Left colon (tissue), 2 donors: Measurements from ENCODE around the gene SPATA6. TPM values are rescaled to one million over a fixed set of nuclear protein-coding genes. Genes with fewer than 3 reads are reported as not detected.
"Not testable (repeated sequence)": the region's sequence is repeated elsewhere in the genome, so short reads cannot be mapped to it uniquely, and the experiment has no call there.

Source experiments
- ATAC-seq: fragments of 200-7000 bp; cut with Tn5 transposase; one replicate; pipeline ENCODE4 v1.9.1; 2020; ENCODE audit warnings: mild to moderate bottlenecking, moderate library complexity
- DNase-seq, 2 donors: peaks; one replicate each; pipeline ENCODE4 v3.0.0-alpha.2; 2020
- intact Hi-C, 2 donors: fragments of 100-400 bp; cut with DNase I in 1 of 2; cut with micrococcal nuclease in 1 of 2; formaldehyde crosslinking; loops; one replicate each; pipeline versions ENCODE4 v1.11.2 to v1.14.0; 2022; cut with DNase I, micrococcal nuclease
- total RNA-seq, 2 donors: library from RNA; stranded (reverse); fragmentation: NEBNext Ultra II Directional; extraction: Animal tissue kit (Norgen Biotek cat#: 25700); gene quantifications; one replicate each; pipeline ENCODE4 v1.2.1, GENCODE V29; 2021
- donor health status: DM: no; HTN: no; CAD: no.
- donor health status: DM: yes; HTN: yes; CAD: no.

Gene SPATA6
- total RNA-seq, 2 donors from 2014 or later = 11.2 to 15.0 TPM

- DNase-seq (no peak), ATAC-seq (no peak)
- intact Hi-C loops = no loop called here
These were observed 69.4 kb downstream of the SPATA6 start for GRCh38 chr1:48402599-48402998.

GRCh38 chr1:48396208-48396607, 75.8 kb downstream of the SPATA6 start:
- ATAC-seq (no peak), DNase-seq (no peak)
- intact Hi-C loops = no loop called here

- ATAC-seq (no peak), DNase-seq (no peak)
- intact Hi-C loops = no loop called here
These were observed 80.1 kb downstream of the SPATA6 start for GRCh38 chr1:48391926-48392325.

DNA sequence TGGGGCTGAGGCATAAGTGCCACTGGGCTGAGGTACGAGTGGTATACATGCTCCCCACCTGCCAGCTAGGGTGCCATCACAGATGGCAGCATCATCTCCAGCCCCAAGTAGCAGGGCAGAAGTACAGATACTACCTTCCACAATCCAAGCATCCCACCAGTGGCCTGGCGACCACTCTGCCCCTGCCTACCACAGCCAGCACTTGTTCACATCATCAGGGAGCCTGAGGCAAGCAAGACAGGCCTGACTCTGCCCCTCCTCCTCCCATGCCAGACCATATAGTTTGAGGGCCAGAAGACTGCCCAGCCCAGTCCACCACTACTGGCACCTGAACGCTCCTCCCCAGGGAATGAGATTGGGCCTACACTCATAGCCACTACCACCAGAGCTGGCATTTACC, 84.6 kb downstream of the SPATA6 start:
- ATAC-seq = no peak
- no peak for DNase-seq
- intact Hi-C loops = no loop called here

DNA sequence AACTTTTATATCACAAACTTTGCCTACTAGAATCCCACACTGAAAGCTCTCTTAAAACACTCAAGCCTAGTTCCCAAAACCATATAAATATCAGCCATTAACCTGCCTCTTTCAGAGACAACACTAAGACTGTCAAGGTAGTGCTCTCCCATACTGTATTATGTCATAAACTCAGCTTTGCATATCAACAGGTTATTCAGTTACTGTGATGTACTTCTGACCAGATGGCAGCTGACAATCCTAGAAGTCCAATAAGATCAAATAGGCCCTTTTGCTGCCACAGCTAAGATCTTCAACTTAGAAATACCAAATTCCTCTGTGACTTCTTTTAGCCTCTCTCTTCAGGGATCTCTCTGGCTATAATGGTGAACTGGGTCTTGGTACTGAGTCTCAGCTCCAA, 97.2 kb downstream of the SPATA6 start:
- ATAC-seq = no peak
- intact Hi-C loops = no loop called here
- DNase-seq = no peak

- ATAC-seq = no peak
These were observed 100.4 kb downstream of the SPATA6 start for GRCh38 chr1:48371598-48371997.

DNA sequence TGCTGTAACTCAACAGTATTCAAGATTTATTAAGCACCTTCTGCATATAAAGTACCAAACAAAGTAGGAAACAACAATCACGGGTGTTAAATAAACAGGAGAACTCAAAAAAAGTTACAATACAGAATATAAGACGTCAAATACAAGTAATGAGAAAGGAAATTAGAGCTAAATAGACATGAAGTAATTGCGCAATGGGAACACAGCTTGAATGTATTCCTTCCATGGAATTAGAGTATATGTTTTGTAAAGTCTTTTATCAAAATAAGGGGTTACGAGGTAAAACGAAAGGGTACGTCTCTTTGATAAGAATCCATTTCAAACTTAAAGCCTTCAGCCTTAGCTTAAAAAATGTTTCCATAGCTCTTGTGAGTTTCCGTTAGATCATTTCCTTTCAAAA, 109.1 kb downstream of the SPATA6 start:
- intact Hi-C loops = no loop called here
- ATAC-seq (no peak), DNase-seq (no peak)

More at GRCh38 chr1:48371598-48371997, 100.4 kb downstream of the SPATA6 start:
- no peak for DNase-seq
- intact Hi-C loops = no loop called here

- no peak for ATAC-seq
- intact Hi-C loops = no loop called here
- DNase-seq = no peak
These were observed 115.1 kb downstream of the SPATA6 start for GRCh38 chr1:48356901-48357300.

DNA sequence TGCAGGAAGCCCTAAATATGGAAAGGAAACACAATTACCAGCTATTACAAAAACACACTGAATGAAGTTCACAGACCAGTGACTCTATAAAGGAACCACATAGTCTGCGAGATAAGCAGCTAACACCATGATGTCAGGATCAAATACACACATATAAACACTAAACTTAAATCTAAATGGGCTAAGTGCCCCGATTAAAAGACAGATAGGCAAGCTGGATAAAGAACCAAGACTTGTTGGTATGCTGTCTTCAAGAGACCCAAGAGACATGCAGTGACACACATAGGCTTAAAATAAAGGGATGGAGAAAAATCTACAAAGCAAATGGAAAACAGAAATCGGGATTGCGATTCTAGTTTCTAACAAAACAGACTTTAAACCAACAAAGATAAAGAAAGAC, 127.6 kb downstream of the SPATA6 start:
- DNase-seq = no peak
- ATAC-seq = no peak
- intact Hi-C loops = no loop called here

DNA sequence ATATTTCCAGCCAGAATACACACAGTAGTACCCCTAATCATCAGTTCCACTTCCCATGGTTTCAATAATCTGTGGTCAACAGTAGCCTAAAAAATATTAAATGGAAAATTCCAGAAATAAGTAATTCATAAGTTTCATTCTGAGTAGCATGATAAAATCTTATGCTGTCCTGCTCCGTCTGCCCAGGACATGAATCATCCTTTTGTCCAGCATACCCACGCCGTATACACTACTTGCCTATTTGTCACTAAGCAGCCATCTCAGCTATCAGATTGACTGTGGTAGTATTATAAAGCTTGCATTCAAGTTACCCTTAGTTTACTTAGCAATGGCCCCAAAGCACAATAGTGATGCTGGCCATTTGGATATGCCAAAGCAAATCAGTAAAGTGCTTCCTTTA, 130.8 kb downstream of the SPATA6 start:
- ATAC-seq (no peak), DNase-seq (no peak)
- intact Hi-C loops = no loop called here

GRCh38 chr1:48338257-48338656, 133.7 kb downstream of the SPATA6 start:
- ATAC-seq (peak; percentile 36), DNase-seq (no peak)
- intact Hi-C loops = no loop called here

- no peak for DNase-seq
- intact Hi-C loops = no loop called here
- ATAC-seq = no peak
These were observed 138.7 kb downstream of the SPATA6 start for GRCh38 chr1:48333316-48333715.

- no peak for ATAC-seq
- intact Hi-C loops = no loop called here
- no peak for DNase-seq
These were observed 139.9 kb downstream of the SPATA6 start for GRCh38 chr1:48332115-48332514.

DNA sequence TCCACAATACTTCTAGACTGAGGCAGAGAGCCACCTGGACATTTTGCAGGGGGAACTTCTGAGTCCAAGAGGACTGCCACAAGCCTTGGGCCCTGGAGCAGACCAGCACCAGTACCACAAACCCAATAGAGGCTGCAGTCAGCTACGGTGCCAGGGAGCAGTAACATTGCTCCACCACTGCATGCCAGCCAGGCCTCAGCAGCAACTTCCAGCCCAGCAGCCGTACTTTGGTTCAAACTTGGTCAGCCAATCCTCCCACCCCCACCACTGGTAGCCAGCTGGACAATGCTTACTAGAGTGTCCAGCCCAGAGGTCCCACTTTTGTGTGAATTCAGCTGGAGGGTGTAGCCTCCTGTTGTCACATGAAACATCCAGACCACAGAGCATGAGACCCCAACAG, 142.1 kb downstream of the SPATA6 start:
- DNase-seq = no peak
- intact Hi-C loops = no loop called here

DNA sequence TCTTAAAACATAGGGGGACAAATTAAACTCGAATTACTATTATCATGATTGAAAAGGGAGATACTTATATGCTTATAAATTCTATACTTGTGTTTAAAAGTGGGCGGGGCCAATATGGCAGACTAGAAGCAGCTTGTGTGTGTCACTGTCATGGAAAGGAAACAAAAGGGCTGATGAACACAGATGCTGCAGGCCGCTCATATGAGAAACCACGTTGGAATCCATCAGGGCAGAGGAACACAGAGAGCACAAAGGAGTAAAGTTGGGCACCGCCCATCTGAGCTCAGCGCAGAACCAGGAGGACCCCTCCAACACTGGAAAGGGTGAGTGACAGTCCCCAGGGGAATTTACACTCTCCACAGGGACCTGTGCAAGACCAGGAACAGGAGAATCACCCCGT, 142.5 kb downstream of the SPATA6 start:
- ATAC-seq (no peak), DNase-seq (no peak)
- intact Hi-C loops = no loop called here

More for the DNA sequence above, 142.1 kb downstream of the SPATA6 start:
- no peak for ATAC-seq

- intact Hi-C loops, ATAC-seq, DNase-seq: not testable (repeated sequence)
These were observed 160.2 kb downstream of the SPATA6 start for GRCh38 chr1:48311829-48312228.

- DNase-seq = no peak
- intact Hi-C loops = no loop called here
- ATAC-seq = no peak
These were observed 162.4 kb downstream of the SPATA6 start for GRCh38 chr1:48309564-48310082.

- intact Hi-C loops = no loop called here
- ATAC-seq (no peak), DNase-seq (no peak)
These were observed 169.4 kb downstream of the SPATA6 start for GRCh38 chr1:48302652-48303051.

DNA sequence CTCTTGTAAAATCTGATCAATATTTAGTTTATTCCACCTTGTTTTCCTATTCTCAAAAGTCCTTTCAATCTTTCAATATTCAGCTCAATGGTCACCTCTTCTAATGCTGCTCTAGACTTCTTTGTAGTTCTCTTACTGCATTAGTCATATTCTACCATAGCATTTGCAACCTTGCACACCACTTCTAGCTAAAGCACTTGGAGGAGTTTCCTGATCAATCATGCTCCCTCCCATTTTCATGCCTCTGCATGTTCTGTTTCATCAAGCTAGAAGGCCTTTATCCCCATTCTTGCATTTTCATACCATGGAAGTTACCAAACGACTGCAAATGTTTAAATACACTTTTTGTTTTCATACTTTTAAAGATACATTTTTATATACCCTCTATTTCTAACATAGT, 177.3 kb downstream of the SPATA6 start:
- DNase-seq (no peak), ATAC-seq (no peak)
- intact Hi-C loops = no loop called here

DNA sequence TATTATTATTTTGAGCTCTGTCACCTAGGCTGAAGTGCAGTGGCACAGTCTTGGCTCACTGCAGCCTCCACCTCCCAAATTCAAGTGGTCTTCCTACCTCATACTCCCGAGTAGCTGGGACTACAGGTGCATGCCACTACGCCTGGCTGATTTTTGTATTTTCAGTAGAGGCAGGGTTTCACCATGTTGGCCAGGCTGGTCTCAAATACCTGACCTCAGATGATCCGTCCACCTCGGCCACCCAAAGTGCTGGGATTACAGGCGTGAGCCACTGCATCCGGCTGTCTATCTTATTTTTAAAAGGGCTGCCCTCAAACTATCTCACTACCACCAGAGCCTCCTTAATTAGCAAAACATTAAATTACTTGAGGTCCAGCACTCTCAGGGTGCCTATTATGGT, 177.9 kb downstream of the SPATA6 start:
- ATAC-seq, intact Hi-C loops, DNase-seq: not testable (repeated sequence)

- no peak for ATAC-seq
- DNase-seq = no peak
- intact Hi-C loops = no loop called here
These were observed 179.3 kb downstream of the SPATA6 start for GRCh38 chr1:48292706-48293105.

DNA sequence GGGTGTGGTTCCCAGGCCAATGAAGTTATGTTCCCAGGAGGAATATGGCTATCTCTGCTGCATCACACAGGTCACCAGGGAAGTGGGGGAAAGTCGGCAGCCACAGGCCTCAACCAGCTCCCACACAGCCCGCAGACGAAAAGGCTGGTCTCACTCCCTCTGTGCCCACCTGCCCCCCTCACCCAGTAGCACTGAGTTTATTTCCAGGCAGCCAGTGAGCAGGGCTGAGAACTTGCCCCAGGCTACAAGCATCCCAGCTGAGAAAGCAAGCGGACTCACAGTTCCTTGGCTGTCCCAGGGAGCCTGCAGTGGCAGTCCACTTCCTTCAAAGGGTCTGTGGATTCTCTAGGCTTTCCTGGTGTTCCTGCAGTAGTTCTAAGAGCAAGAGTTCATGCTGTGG, 180.6 kb downstream of the SPATA6 start:
- DNase-seq = no peak
- ATAC-seq = no peak
- intact Hi-C loops = no loop called here
